ENCODE data around the gene CCL5. TPM values are rescaled to one million over a fixed set of nuclear protein-coding genes. Genes with fewer than 3 reads are reported as not detected.

The CCL5 gene
- total RNA-seq: 28.1 and 28.9 TPM in 2 replicates

- Mint-ChIP-seq H3K36me3 (ENCODE audit: low read depth) (peaks cover 16% of the 10 kb centered on the region), H3K27ac (peak within 1 kb of the TSS; percentile 97), H3K9me3 (no peaks in the 10 kb centered on the region), H3K4me1 (ENCODE audit: low read depth) (peaks cover 49% of the 10 kb centered on the region), H3K4me3 (ENCODE audit: low read depth) (peak within 1 kb of the TSS; percentile 76), H3K27me3 (ENCODE audit: low read depth) (no peaks in the 10 kb centered on the region)
- DNase-seq (ENCODE audit: low spot score): peak; percentile 59
- intact Hi-C loops (cut with micrococcal nuclease): loop anchor here (1.0 to 5.0 kb wide), 3 partner anchors 12 to 52 kb away; partner anchors contain the start of gene RDM1
Measured at GRCh38 chr17:35879773-35880654, at the start of gene CCL5. Gene CCL5 (minus strand): TSS chr17:35880360.

- Mint-ChIP-seq H3K36me3 (ENCODE audit: low read depth) (peaks cover 26% of the 10 kb centered on the region), H3K4me3 (ENCODE audit: low read depth) (no peak overlapping the region), H3K27ac (no peak overlapping the region), H3K4me1 (ENCODE audit: low read depth) (peaks cover 28% of the 10 kb centered on the region), H3K27me3 (ENCODE audit: low read depth) (no peaks in the 10 kb centered on the region), H3K9me3 (no peaks in the 10 kb centered on the region)
- DNase-seq (ENCODE audit: low spot score): no peak
- intact Hi-C loops (cut with micrococcal nuclease): no loop called here
Measured at GRCh38 chr17:35927714-35928113, 47.6 kb upstream of the CCL5 start.

GRCh38 chr17:35923609-35924114, 43.5 kb upstream of the CCL5 start:
- intact Hi-C loops (cut with micrococcal nuclease): no loop called here
- peaks cover 44% of the 10 kb centered on the region for H3K36me3 Mint-ChIP-seq (ENCODE audit: low read depth)
- no peaks in the 10 kb centered on the region for H3K27me3 Mint-ChIP-seq (ENCODE audit: low read depth)
- DNase-seq (ENCODE audit: low spot score): no peak
- no peaks in the 10 kb centered on the region for H3K9me3 Mint-ChIP-seq
- H3K4me3 Mint-ChIP-seq (ENCODE audit: low read depth): no peak overlapping the region
- no peak overlapping the region for H3K27ac Mint-ChIP-seq
- peaks cover 32% of the 10 kb centered on the region for H3K4me1 Mint-ChIP-seq (ENCODE audit: low read depth)

DNA sequence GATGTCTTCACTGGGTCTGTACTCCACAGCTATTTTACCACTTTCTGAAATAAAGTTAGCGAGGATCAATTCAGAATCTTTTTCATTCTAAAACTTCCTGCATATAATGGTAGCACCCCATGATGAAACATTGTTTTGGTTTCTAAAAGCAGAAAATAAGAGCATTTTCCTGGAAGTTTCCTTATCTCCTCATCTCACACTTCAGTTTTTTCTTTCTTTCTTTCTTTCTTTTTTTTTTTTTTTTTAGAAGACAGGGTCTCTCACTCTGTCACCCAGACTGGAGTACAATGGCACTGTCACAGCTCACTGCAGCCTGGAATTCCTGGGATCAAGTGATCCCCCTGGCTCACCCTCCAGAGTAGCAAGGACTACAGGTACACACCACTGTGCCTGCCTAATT, 40.1 kb upstream of the CCL5 start:
- Mint-ChIP-seq H3K4me1 (ENCODE audit: low read depth) (peaks cover 26% of the 10 kb centered on the region), H3K27me3 (ENCODE audit: low read depth) (no peaks in the 10 kb centered on the region), H3K9me3 (no peaks in the 10 kb centered on the region), H3K36me3 (ENCODE audit: low read depth) (peaks cover 50% of the 10 kb centered on the region), H3K4me3 (ENCODE audit: low read depth) (peak overlapping the region; percentile 15), H3K27ac (peak overlapping the region; percentile 58)
- intact Hi-C loops (cut with micrococcal nuclease): no loop called here
- no peak for DNase-seq (ENCODE audit: low spot score)

GRCh38 chr17:35918665-35919064, 38.5 kb upstream of the CCL5 start:
- no peaks in the 10 kb centered on the region for H3K9me3 Mint-ChIP-seq
- H3K36me3 Mint-ChIP-seq (ENCODE audit: low read depth): peaks cover 41% of the 10 kb centered on the region
- no peak for DNase-seq (ENCODE audit: low spot score)
- H3K27ac Mint-ChIP-seq: no peak overlapping the region
- no peak overlapping the region for H3K4me3 Mint-ChIP-seq (ENCODE audit: low read depth)
- intact Hi-C loops (cut with micrococcal nuclease): no loop called here
- H3K27me3 Mint-ChIP-seq (ENCODE audit: low read depth): no peaks in the 10 kb centered on the region
- peaks cover 23% of the 10 kb centered on the region for H3K4me1 Mint-ChIP-seq (ENCODE audit: low read depth)

- Mint-ChIP-seq H3K27me3 (ENCODE audit: low read depth) (no peaks in the 10 kb centered on the region), H3K4me1 (ENCODE audit: low read depth) (peaks cover 27% of the 10 kb centered on the region), H3K27ac (no peak overlapping the region), H3K36me3 (ENCODE audit: low read depth) (peaks cover 34% of the 10 kb centered on the region), H3K4me3 (ENCODE audit: low read depth) (no peak overlapping the region), H3K9me3 (no peaks in the 10 kb centered on the region)
- intact Hi-C loops (cut with micrococcal nuclease): no loop called here
- no peak for DNase-seq (ENCODE audit: low spot score)
Measured at GRCh38 chr17:35917519-35918213, 37.5 kb upstream of the CCL5 start.

DNA sequence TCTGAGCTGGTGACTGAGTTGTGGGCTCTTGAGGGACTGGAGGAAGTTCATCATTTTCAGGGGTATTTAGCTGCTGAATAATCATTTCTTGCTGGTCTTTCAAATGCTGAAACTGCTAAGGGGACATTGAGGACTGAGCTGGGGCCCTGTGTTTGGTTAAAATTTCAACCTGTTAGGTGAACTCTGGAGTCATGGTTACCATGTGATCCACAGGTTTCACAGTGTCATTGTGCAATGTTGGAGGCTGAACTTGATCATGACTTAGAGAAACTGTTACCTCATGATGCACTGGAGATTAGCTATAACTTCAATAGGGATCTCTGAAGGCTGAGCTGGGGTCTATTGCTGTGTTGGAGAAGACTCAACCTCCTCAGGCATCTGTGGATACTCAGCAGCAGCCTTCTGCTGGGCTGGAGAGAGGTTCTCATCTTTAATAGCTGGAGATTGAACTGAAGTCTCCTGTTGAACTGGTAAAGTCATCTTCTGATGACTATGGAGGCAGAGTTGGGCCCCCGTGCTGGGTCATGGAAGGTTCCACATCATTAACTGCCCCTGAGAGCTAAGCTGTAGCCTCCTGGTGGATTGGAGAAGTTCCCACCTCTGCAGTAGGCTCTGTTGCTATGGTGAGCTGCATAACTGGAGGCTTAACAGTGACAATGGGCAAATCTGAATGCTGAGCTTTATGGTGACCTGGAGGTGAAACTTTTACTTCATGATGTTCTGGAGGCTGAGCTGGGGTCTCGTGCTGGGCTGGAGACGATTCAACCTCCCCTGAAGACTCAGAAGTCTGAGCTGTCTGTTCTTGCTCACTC, 35.2 kb upstream of the CCL5 start:
- Mint-ChIP-seq H3K4me3 (ENCODE audit: low read depth) (no peak overlapping the region), H3K27me3 (ENCODE audit: low read depth) (no peaks in the 10 kb centered on the region), H3K9me3 (no peaks in the 10 kb centered on the region), H3K36me3 (ENCODE audit: low read depth) (peaks cover 27% of the 10 kb centered on the region), H3K4me1 (ENCODE audit: low read depth) (peaks cover 17% of the 10 kb centered on the region), H3K27ac (no peak overlapping the region)
- intact Hi-C loops (cut with micrococcal nuclease): no loop called here
- DNase-seq (ENCODE audit: low spot score): no peak

- Mint-ChIP-seq H3K27ac (no peak overlapping the region), H3K36me3 (ENCODE audit: low read depth) (peaks cover 18% of the 10 kb centered on the region), H3K4me1 (ENCODE audit: low read depth) (peaks cover 7% of the 10 kb centered on the region), H3K9me3 (no peaks in the 10 kb centered on the region), H3K4me3 (ENCODE audit: low read depth) (no peak overlapping the region), H3K27me3 (ENCODE audit: low read depth) (no peaks in the 10 kb centered on the region)
- no peak for DNase-seq (ENCODE audit: low spot score)
- intact Hi-C loops (cut with micrococcal nuclease): no loop called here
Measured at GRCh38 chr17:35914354-35914753, 34.2 kb upstream of the CCL5 start.

DNA sequence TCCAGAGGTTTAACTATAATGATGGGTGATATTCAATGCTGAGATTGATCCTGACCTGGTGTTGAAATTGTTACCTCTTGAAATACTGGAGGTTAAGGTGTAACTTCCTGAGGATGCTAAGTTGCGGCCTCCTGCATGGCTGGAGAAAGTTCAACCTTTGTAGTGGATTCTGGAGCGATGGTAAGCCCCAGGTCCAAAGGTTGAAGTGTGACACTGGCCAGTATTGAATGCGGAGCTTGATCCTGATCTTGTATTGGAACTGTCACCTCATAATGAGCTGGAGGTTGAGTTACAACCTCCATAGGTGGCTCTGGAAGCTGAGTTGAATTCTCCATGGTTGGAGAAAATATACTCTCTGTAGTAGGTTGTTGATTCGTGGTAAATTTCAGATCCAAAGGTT, 33.4 kb upstream of the CCL5 start:
- Mint-ChIP-seq H3K36me3 (ENCODE audit: low read depth) (peaks cover 16% of the 10 kb centered on the region), H3K27ac (no peak overlapping the region), H3K27me3 (ENCODE audit: low read depth) (no peaks in the 10 kb centered on the region), H3K4me1 (ENCODE audit: low read depth) (peaks cover 6% of the 10 kb centered on the region), H3K4me3 (ENCODE audit: low read depth) (no peak overlapping the region), H3K9me3 (no peaks in the 10 kb centered on the region)
- intact Hi-C loops (cut with micrococcal nuclease): no loop called here
- no peak for DNase-seq (ENCODE audit: low spot score)

DNA sequence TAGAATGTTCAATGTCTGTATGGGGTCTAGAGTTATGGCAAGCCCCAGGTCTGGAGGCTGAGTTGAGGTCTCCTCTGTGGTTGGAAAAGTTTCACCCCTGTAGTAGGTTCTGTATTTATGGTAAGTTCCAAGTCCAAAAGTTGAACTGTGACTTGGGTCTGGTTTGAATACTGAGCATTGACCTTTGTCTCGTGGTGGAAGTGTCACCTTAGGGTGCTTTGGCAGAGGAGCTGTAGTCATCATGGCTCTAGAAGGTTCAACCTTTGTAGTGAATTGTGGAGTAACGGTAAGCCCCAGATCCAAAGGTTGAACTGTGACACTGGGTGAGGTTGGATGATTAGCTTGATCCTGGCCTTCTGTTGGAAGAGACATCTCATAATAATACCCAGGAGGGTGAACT, 32.8 kb upstream of the CCL5 start:
- Mint-ChIP-seq H3K27ac (no peak overlapping the region), H3K4me3 (ENCODE audit: low read depth) (no peak overlapping the region), H3K36me3 (ENCODE audit: low read depth) (peaks cover 9% of the 10 kb centered on the region), H3K27me3 (ENCODE audit: low read depth) (no peaks in the 10 kb centered on the region), H3K4me1 (ENCODE audit: low read depth) (peaks cover 5% of the 10 kb centered on the region), H3K9me3 (no peaks in the 10 kb centered on the region)
- DNase-seq (ENCODE audit: low spot score): no peak
- intact Hi-C loops (cut with micrococcal nuclease): no loop called here

- intact Hi-C loops (cut with micrococcal nuclease): no loop called here
- Mint-ChIP-seq H3K36me3 (ENCODE audit: low read depth) (peaks cover 4% of the 10 kb centered on the region), H3K4me1 (ENCODE audit: low read depth) (peaks cover 5% of the 10 kb centered on the region), H3K9me3 (no peaks in the 10 kb centered on the region), H3K27ac (no peak overlapping the region), H3K4me3 (ENCODE audit: low read depth) (no peak overlapping the region), H3K27me3 (ENCODE audit: low read depth) (no peaks in the 10 kb centered on the region)
- no peak for DNase-seq (ENCODE audit: low spot score)
Measured at GRCh38 chr17:35912339-35912912, 32.3 kb upstream of the CCL5 start.

DNA sequence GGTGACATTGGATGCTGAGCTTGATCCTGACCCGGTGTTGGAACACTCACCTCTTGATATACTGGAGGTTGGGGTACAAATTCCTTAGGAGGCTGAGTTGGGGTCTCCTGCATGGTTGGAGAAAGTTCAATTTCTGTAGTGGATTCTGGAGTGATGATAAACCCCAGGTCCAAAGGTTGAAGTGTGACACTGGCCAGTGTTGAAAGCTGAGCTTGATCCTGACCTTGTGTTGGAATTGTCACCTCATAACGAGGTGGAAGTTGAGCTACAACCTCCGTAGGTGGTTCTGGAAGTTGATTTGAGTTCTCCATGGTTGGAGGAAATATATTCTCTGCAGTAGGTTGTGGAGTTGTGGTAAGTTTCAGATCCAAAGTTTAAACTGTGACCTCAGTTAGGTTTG, 29.2 kb upstream of the CCL5 start:
- Mint-ChIP-seq H3K4me1 (ENCODE audit: low read depth) (peaks cover 5% of the 10 kb centered on the region), H3K9me3 (no peaks in the 10 kb centered on the region), H3K36me3 (ENCODE audit: low read depth) (no peaks in the 10 kb centered on the region), H3K27ac (no peak overlapping the region), H3K27me3 (ENCODE audit: low read depth) (no peaks in the 10 kb centered on the region), H3K4me3 (ENCODE audit: low read depth) (no peak overlapping the region)
- intact Hi-C loops (cut with micrococcal nuclease): no loop called here
- DNase-seq (ENCODE audit: low spot score): no peak

Data from activated T-helper 2 cell treated with anti-CD3 and anti-CD28 coated beads, Interferon-gamma antibody, Interleukin-2, Interleukin-4, amounts not matched to agents 10 μg/mL and 5 μg/mL and 100 μg/mL, durations not matched to agents 14 hours and 24 hours and 36 hours (primary cell).